ENCODE data around the gene PIP4K2A.
"Not testable (repeated sequence)": the region's sequence is repeated elsewhere in the genome, so short reads cannot be mapped to it uniquely, and the experiment has no call there.

PIP4K2A gene

DNA sequence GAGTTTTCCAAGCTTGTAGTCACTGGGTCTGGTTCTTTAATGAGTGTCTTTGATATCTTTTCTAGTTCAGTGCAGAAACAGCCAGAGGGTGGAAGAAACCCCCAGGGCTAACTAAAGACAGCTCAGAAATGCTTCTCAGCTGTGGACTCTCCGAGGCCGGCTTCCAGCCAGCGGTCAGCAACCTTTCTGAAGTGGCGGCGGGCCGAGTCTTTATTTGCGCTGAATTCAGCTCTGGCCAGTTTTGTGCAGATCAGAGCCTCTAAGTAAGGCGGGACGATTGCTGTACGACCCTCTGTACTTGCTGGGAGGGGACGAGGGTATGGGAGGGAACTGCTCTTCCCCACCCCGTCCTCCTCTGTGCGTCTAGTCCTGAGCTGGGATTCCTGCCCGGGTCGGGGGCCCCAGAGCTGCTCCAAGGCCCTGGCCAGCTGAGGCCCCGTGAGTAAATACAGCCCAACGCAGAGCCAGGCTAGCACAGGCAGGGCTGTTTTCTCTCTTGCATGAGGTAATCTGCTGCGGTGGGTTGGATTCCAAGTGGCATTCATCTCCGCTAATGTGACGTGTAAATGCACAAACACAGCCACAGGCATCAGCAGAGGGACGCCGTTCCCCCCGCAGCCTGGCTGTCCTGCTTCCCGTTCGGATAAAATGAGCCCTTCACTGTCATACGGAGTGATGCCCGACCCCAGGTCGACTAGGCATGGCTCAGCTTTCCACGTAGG lies 159.8 kb downstream of the PIP4K2A start:
- DNase-seq (ENCODE audit: low read depth, low spot score): peak; percentile 58

GRCh38 chr10:22553452-22553995 lies 160.9 kb downstream of the PIP4K2A start:
- no peak for DNase-seq (ENCODE audit: low read depth, low spot score)

GRCh38 chr10:22552888-22553378 lies 161.4 kb downstream of the PIP4K2A start:
- peak; percentile 10 for DNase-seq (ENCODE audit: low read depth, low spot score)

GRCh38 chr10:22551681-22552365 lies 162.6 kb downstream of the PIP4K2A start:
- DNase-seq (ENCODE audit: low read depth, low spot score): no peak

DNA sequence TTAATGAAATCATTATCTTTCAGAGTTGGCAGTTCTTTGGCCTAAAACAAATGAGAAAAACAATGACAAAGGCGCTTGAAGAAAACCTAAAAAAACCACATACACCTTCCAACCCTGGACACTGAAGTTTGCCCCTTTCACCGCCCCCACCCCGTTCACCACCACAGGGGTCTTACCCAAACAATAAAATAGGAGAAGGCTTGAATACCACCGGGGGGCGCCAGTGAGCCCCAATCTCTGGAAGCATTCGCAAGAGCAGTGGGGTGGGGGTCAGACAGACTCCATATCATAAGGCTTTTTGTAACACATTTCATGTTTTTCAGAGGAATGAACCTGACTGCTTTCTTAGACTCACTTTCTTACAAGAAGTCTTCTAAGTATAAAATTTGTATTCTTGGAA lies 163.6 kb downstream of the PIP4K2A start:
- no peak for DNase-seq (ENCODE audit: low read depth, low spot score)

GRCh38 chr10:22548344-22548743 lies 166.0 kb downstream of the PIP4K2A start:
- DNase-seq (ENCODE audit: low read depth, low spot score): no peak

DNA sequence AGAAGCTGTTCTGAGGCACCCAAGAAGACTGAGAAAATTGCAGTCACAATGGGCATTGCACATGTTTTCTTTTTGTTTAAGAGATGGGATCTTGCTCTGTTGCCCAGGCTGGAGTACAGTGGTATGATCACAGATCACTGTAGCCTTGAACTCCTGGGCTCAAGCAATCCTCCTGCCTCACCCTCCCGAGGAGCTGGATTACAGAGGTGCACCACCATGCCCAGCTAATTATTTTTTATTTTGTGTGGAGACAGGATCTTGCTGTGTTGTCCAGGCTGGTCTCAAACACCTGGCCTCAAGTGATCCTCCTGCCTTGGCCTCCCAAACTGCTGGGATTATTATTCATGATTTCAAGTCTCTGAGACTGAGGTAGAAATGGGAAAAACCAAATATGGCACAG lies 168.7 kb downstream of the PIP4K2A start:
- DNase-seq (ENCODE audit: low read depth, low spot score): no peak

DNA sequence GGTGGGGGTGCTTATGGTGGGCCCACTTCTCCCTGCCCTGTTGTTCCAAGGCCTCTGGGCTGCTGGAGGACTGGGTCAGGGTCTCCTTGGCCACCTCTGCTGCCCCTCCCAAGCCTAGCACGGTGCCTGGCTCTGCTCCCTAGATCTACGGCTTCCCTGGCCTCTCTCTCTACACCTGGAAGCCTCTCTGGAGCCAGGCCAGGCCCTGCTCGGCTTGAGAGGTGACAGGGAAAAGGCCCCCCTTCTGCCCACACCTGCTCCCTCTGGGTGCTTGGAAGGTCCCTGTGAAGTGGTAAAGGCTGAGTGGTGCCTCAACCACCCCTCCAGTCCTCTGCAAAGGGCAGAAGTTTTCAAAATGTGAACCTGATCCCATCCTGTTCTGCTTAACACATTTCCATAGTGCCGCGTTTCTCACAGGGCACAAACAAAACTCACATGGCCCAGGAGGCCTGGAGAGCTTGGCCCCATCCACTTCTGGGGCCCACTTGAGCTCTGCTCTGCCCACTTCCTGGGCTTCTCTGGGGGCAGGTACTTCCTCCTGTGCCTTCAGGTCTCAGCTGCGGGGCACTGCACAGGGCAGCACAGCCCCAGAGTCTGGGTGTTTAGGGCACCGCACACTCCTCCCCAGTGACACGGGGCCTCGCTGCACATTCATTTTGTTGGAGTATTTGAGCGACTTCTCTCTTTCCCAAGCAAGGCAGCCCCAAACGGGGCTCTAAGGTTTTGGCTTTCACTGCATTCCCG lies 169.9 kb downstream of the PIP4K2A start:
- no peak for DNase-seq (ENCODE audit: low read depth, low spot score)

DNA sequence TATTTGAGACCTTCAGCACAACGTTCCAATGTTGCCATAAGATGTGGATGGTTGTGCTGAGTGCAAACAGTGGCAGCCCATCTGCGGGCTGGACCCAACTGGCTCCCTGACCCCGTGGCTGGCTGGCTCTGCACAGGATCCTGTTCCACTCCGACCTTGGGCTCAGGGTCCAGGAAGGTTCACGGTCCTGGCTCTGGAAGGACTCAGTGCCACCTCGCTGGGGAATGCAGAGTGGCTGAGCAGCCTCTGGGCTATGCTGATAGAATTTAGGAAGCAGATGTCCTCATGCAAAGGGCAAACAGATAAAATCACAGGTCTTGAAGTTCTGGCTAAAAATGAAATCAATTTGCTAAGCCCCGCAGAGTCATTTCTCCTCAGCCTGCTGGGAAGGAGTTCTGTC lies 171.6 kb downstream of the PIP4K2A start:
- no peak for DNase-seq (ENCODE audit: low read depth, low spot score)

- DNase-seq (ENCODE audit: low read depth, low spot score): no peak
These were observed 172.5 kb downstream of the PIP4K2A start for GRCh38 chr10:22541900-22542299.

DNA sequence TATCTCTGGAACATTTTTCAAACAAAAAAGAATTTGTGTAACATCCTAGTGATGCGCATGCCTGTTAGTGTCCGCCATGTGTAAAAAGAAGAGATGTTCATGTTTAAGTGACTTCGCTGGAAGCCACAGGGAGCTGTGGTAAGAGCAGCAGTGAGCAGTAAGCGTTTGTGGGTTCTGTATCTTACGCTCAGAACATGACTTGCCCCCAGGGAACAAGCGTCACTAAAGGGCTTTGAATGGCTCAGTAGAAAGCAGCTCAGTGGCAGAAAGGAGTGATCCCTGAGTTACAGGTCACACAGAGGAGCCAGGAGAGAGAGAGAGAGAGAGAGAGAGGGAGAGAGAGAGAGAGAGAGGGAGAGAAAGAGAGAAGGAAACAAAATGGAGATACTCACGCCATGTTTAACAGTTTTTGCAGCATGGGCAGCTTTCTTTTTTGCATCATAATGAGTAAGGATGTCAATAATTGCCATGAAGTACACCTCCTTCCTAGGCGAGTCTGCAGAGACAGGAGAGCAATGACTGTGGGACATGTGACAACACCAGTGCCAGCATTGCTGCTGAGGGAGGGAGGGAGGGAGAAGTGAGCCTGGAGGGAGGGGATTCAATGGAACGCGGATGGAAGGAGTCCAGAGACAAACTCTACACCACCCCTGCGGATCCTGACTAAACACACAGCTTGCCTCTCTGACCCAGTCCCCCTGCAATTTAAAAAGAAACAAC lies 174.6 kb downstream of the PIP4K2A start:
- no peak for DNase-seq (ENCODE audit: low read depth, low spot score)

GRCh38 chr10:22537810-22538209 lies 176.6 kb downstream of the PIP4K2A start:
- DNase-seq (ENCODE audit: low read depth, low spot score): no peak

- no peak for DNase-seq (ENCODE audit: low read depth, low spot score)
These were observed 177.8 kb downstream of the PIP4K2A start for GRCh38 chr10:22536620-22537019.

GRCh38 chr10:22534849-22535604 lies 179.4 kb downstream of the PIP4K2A start:
- no peak for DNase-seq (ENCODE audit: low read depth, low spot score)

DNA sequence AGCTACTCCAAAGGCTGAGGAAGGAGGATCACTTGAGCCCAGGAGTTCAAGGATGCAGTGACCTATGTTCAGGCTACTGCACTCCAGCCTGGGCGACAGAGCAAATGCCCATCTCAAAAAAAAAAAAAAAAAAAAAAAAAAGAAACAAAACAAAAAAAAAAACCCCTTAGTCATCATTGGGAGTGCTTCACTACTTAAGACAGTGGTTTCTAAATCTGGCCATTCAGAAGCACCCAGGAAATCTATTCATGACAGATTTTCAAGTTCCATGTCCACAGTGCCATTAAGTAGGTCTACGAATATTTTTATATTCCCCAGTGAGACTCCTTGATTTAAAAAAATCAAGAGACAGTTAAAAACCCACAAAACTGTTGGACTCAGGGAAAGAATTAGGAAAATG lies 182.9 kb downstream of the PIP4K2A start:
- no peak for DNase-seq (ENCODE audit: low read depth, low spot score)

DNA sequence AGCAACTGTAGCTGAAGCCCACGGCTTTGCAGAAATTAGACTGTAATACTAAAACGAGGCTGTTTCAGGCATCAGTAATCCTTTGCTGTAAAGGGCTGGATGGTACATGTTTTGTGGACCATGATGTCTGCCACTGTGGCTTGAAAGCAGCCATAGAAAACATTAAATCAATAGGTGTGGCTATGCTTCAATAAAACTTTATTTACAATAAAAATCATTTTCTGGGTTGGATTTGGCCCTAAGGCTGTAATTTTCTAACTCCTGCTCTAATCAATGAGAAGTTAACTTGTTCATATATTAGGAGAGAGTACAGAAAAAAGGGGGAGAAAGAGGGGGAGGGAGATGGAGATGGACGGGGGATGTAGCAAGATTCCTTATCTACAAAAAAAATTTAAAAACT lies 183.4 kb downstream of the PIP4K2A start:
- no peak for DNase-seq (ENCODE audit: low read depth, low spot score)

DNA sequence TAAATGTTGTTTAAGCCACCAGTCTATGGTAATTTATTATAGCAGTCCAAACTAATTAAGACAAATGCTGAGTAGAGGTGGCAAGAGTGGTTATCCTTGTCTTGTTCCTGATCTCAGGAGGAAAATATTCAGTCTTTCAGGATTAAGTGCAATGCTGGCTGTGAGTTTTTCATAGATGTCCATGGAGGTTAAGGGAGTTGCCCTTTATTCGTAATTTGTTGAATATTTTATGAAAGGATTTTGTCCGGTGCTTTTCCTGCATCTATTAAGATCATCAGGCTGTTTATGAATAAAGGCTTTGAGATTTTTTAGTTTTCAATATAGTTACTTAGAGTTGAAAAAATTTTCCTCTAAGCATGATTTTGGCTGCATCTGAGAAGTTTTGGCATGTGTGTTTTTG lies 186.9 kb downstream of the PIP4K2A start:
- DNase-seq (ENCODE audit: low read depth, low spot score): no peak

DNA sequence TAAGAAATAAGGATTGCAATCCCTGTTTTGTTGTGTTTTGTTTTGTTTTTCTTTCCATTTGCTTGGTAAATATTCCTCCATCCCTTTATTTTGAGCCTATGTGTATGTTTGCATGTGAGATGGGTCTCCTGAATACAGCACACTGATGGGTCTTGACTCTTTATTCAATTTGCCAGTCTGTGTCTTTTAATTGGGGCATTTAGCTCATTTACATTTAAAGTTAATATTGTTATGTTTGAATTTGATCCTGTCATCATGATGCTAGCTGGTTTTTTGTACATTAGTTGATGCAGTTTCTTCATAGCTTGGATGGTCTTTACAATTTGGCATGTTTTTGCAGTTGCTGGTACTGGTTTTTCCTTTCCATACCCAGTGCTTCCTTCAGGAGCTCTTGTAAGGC lies 190.0 kb downstream of the PIP4K2A start:
- DNase-seq (ENCODE audit: low read depth, low spot score): not testable (repeated sequence)

- not testable (repeated sequence) for DNase-seq (ENCODE audit: low read depth, low spot score)
These were observed 193.7 kb downstream of the PIP4K2A start for GRCh38 chr10:22520645-22521044.

DNA sequence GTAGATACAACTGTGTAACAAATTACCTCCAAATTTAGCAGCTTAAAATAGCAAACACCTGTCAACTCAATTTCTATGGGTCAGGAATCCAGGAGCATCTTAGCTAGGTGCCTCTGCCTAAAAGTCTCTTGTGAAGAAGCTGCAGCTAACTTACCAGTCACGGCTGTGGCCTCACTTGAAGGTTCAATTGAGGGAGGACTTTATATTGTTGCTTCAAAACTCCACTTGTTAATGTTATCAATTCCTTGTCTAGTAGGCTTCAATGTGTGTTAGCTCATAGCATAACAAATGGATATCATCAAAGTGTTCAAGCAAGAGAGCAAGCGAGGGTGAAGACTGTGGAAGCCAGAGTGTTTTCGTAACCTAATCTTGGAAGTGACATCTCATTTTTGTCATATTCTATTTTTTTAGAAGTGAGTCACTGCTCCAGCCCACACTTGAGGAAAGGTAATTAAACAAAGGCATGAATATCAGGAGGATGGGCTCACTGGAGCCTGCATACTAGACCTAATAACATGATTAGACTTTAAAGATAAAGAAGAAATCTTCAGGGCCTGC lies 196.1 kb downstream of the PIP4K2A start:
- DNase-seq (ENCODE audit: low read depth, low spot score): no peak
